ENCODE data around the gene RAB5A. TPM values are rescaled to one million over a fixed set of nuclear protein-coding genes. Genes with fewer than 3 reads are reported as not detected.

Gene RAB5A
- total RNA-seq, 1 experiment from 2014 or later: 65.1 TPM

- H4K20me1 ChIP-seq (ENCODE audit: insufficient read depth): no peaks in the 10 kb centered on the region
- no peaks in the 10 kb centered on the region for H3K79me2 ChIP-seq (ENCODE audit: low read depth)
- H3K9me2 ChIP-seq (ENCODE audit: insufficient read depth): no peaks in the 10 kb centered on the region
- no peak overlapping the region for H3K27ac ChIP-seq
- H3K4me1 ChIP-seq (replicated peaks; ENCODE audit: insufficient read depth): no peaks in the 10 kb centered on the region
- H3K36me3 ChIP-seq (ENCODE audit: low read depth): no peaks in the 10 kb centered on the region
- H2AFZ ChIP-seq: no peak overlapping the region
- no peaks in the 10 kb centered on the region for H3K27me3 ChIP-seq (ENCODE audit: insufficient read depth, low read depth)
- no peaks in the 10 kb centered on the region for H3F3A ChIP-seq (ENCODE audit: insufficient read depth, low read depth)
- ChIA-PET POLR2A (ENCODE audit: unreplicated experiment) (no interaction called here), CTCF (no interaction called here)
- H3K4me3 ChIP-seq: no peak overlapping the region
- no peak for DNase-seq
- intact Hi-C loops (cut with micrococcal nuclease; ENCODE audit: unreplicated experiment): no loop called here
- BruUV-seq (replicated peaks): no TSS peak
- H3K4me2 ChIP-seq: no peak overlapping the region
- TF ChIP-seq EZH2 (IDR thresholded peaks at IDR 0.05; ENCODE audit: low read depth): no peak
- TF ChIP-seq, protein P1, sequence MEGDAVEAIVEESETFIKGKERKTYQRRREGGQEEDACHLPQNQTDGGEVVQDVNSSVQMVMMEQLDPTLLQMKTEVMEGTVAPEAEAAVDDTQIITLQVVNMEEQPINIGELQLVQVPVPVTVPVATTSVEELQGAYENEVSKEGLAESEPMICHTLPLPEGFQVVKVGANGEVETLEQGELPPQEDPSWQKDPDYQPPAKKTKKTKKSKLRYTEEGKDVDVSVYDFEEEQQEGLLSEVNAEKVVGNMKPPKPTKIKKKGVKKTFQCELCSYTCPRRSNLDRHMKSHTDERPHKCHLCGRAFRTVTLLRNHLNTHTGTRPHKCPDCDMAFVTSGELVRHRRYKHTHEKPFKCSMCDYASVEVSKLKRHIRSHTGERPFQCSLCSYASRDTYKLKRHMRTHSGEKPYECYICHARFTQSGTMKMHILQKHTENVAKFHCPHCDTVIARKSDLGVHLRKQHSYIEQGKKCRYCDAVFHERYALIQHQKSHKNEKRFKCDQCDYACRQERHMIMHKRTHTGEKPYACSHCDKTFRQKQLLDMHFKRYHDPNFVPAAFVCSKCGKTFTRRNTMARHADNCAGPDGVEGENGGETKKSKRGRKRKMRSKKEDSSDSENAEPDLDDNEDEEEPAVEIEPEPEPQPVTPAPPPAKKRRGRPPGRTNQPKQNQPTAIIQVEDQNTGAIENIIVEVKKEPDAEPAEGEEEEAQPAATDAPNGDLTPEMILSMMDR (conservative IDR thresholded peaks at IDR 0.05): no peak
- H3K9me3 ChIP-seq (ENCODE audit: insufficient read depth, low read depth): no peaks in the 10 kb centered on the region
Measured at GRCh38 chr3:19994796-19995195, 47.9 kb downstream of the RAB5A start.

- Histone ChIP-seq H3F3A (ENCODE audit: insufficient read depth, low read depth) (no peaks in the 10 kb centered on the region), H3K4me3 (no peak overlapping the region), H3K9me3 (ENCODE audit: insufficient read depth, low read depth) (no peaks in the 10 kb centered on the region), H2AFZ (no peak overlapping the region), H3K36me3 (ENCODE audit: low read depth) (no peaks in the 10 kb centered on the region), H3K27me3 (ENCODE audit: insufficient read depth, low read depth) (no peaks in the 10 kb centered on the region), H3K27ac (no peak overlapping the region), H3K4me1 (replicated peaks; ENCODE audit: insufficient read depth) (no peaks in the 10 kb centered on the region), H3K9me2 (ENCODE audit: insufficient read depth) (no peaks in the 10 kb centered on the region), H3K79me2 (ENCODE audit: low read depth) (no peaks in the 10 kb centered on the region), H3K4me2 (no peak overlapping the region), H4K20me1 (ENCODE audit: insufficient read depth) (no peaks in the 10 kb centered on the region)
- DNase-seq: no peak
- ChIA-PET POLR2A (ENCODE audit: unreplicated experiment) (no interaction called here), CTCF (no interaction called here)
- TF ChIP-seq, protein P1 (conservative IDR thresholded peaks at IDR 0.05): no peak
- TF ChIP-seq EZH2 (IDR thresholded peaks at IDR 0.05; ENCODE audit: low read depth): no peak
- BruUV-seq (replicated peaks): no TSS peak
- intact Hi-C loops (cut with micrococcal nuclease; ENCODE audit: unreplicated experiment): no loop called here
Measured at GRCh38 chr3:19997502-19997901, 50.6 kb downstream of the RAB5A start.

- H4K20me1 ChIP-seq (ENCODE audit: insufficient read depth): no peaks in the 10 kb centered on the region
- H2AFZ ChIP-seq: no peak overlapping the region
- H3K79me2 ChIP-seq (ENCODE audit: low read depth): no peaks in the 10 kb centered on the region
- ChIA-PET CTCF (no interaction called here), POLR2A (ENCODE audit: unreplicated experiment) (no interaction called here)
- H3K9me2 ChIP-seq (ENCODE audit: insufficient read depth): no peaks in the 10 kb centered on the region
- H3F3A ChIP-seq (ENCODE audit: insufficient read depth, low read depth): no peaks in the 10 kb centered on the region
- intact Hi-C loops (cut with micrococcal nuclease; ENCODE audit: unreplicated experiment): no loop called here
- no peak overlapping the region for H3K27ac ChIP-seq
- no peaks in the 10 kb centered on the region for H3K9me3 ChIP-seq (ENCODE audit: insufficient read depth, low read depth)
- H3K4me1 ChIP-seq (replicated peaks; ENCODE audit: insufficient read depth): no peaks in the 10 kb centered on the region
- DNase-seq: no peak
- TF ChIP-seq, protein P1 (conservative IDR thresholded peaks at IDR 0.05): no peak
- no peak for TF ChIP-seq EZH2 (IDR thresholded peaks at IDR 0.05; ENCODE audit: low read depth)
- no TSS peak for BruUV-seq (replicated peaks)
- H3K4me3 ChIP-seq: no peak overlapping the region
- no peaks in the 10 kb centered on the region for H3K27me3 ChIP-seq (ENCODE audit: insufficient read depth, low read depth)
- no peak overlapping the region for H3K4me2 ChIP-seq
- H3K36me3 ChIP-seq (ENCODE audit: low read depth): no peaks in the 10 kb centered on the region
Measured at GRCh38 chr3:20001932-20002331, 55.0 kb downstream of the RAB5A start.
